Naive thymus-derived CD4-positive, alpha-beta T cell (primary cell): ENCODE data around the gene TSPOAP1. TPM values are rescaled to one million over a fixed set of nuclear protein-coding genes. Genes with fewer than 3 reads are reported as not detected.

ENCODE experiments used
- ATAC-seq: fragments of 150-1000 bp; cut with Tn5 transposase; 2 replicates; pipeline ENCODE4 v1.10.0; 2021; ENCODE audit warnings: mild to moderate bottlenecking, moderate library complexity
- CTCF ChIA-PET: fragments of 350-600 bp; sonication (Branson Sonifier 250); formaldehyde crosslinking; loops from one replicate; lab custom pipeline; 2021; ENCODE audit warnings: antibody characterized with exemption; lab: Charles Lee
- POLR2A ChIA-PET: fragments of 350-600 bp; sonication (Branson Sonifier 250); formaldehyde crosslinking; loops from one replicate; lab custom pipeline; 2021; ENCODE audit warnings: antibody characterized with exemption, inconsistent platforms; lab: Charles Lee
- DNase-seq, 9 donors: peaks; one replicate each; pipeline versions ENCODE4 v3.0.0 to v3.0.0-alpha.2; 2020 to 2022; ENCODE audit warnings: mixed read lengths in 1 of 9
- H3K27ac ChIP-seq: one replicate; pipeline ENCODE4 v1.7.0; 2013; ENCODE audit warnings: mild to moderate bottlenecking, low read depth, low read length, moderate library complexity
- H3K27me3 ChIP-seq, 2 donors: one replicate each; pipeline ENCODE4 v1.7.0; 2013; ENCODE audit warnings: low read length in 2 of 2, mild to moderate bottlenecking in 2 of 2, moderate library complexity in 2 of 2; ENCODE audit not compliant: control insufficient read depth in 2 of 2, insufficient read depth in 2 of 2
- H3K36me3 ChIP-seq, 3 experiments: 1 replicate in 2 of 3; 2 replicates in 1 of 3; pipeline ENCODE4 v1.7.0; 2013; ENCODE audit warnings: low read length in 3 of 3, mild to moderate bottlenecking in 3 of 3, moderate library complexity in 1 of 3; ENCODE audit not compliant: insufficient read depth in 3 of 3, control insufficient read depth in 2 of 3
- H3K4me1 ChIP-seq, 2 donors: one replicate each; pipeline ENCODE4 v1.7.0; 2013; ENCODE audit warnings: low read length in 2 of 2, mild to moderate bottlenecking in 2 of 2, moderate library complexity in 1 of 2; ENCODE audit not compliant: control insufficient read depth in 2 of 2, insufficient read depth in 2 of 2
- H3K4me3 ChIP-seq: 2 replicates; pipeline ENCODE4 v1.7.0; 2013; ENCODE audit warnings: mild to moderate bottlenecking, low read length
- H3K9me3 ChIP-seq, 3 experiments: 1 replicate in 2 of 3; 2 replicates in 1 of 3; pipeline ENCODE4 v1.7.0; 2013; ENCODE audit warnings: low read length in 3 of 3; ENCODE audit not compliant: control insufficient read depth in 2 of 3
- H3K27ac Mint-ChIP-seq, 9 donors: one replicate each; pipeline ENCODE4 v1.8.0; 2020 to 2022; ENCODE audit warnings: mixed read lengths in 9 of 9, mild to moderate bottlenecking in 8 of 9, moderate library complexity in 5 of 9, inconsistent platforms in 2 of 9
- H3K27me3 Mint-ChIP-seq, 5 donors: one replicate each; pipeline ENCODE4 v1.8.0; 2021 to 2022; ENCODE audit warnings: mixed read lengths in 5 of 5, mild to moderate bottlenecking in 1 of 5
- H3K36me3 Mint-ChIP-seq, 5 donors: one replicate each; pipeline ENCODE4 v1.8.0; 2020 to 2022; ENCODE audit warnings: mixed read lengths in 5 of 5, mild to moderate bottlenecking in 3 of 5, inconsistent platforms in 1 of 5
- H3K4me1 Mint-ChIP-seq, 7 donors: one replicate each; pipeline ENCODE4 v1.8.0; 2020 to 2022; ENCODE audit warnings: mixed read lengths in 7 of 7, mild to moderate bottlenecking in 3 of 7, inconsistent platforms in 1 of 7
- H3K4me3 Mint-ChIP-seq, 10 donors: one replicate each; pipeline ENCODE4 v1.8.0; 2020 to 2022; ENCODE audit warnings: mild to moderate bottlenecking in 10 of 10, mixed read lengths in 10 of 10, moderate library complexity in 6 of 10, inconsistent platforms in 2 of 10
- H3K9me3 Mint-ChIP-seq, 11 donors: one replicate each; pipeline ENCODE4 v1.8.0; 2020 to 2022; ENCODE audit warnings: mixed read lengths in 11 of 11, mild to moderate bottlenecking in 4 of 11, inconsistent platforms in 1 of 11, moderate library complexity in 1 of 11
- intact Hi-C, 2 donors: fragments of 100-400 bp; cut with micrococcal nuclease; formaldehyde crosslinking; loops; one replicate each; pipeline ENCODE4 v1.15.1; 2023
- polyA plus RNA-seq, 2 donors: library from polyadenylated mRNA; unstranded; fragments of 300-500 nt; fragmentation: Illumina TruSeq; gene quantifications; one replicate each; pipeline ENCODE4 v1.2.3, GENCODE V29; 2021
- total RNA-seq, 6 experiments: library from RNA in 5 of 6; stranded (reverse) in 5 of 6; gene quantifications; 1 replicate in 5 of 6; 2 replicates in 1 of 6; pipeline ENCODE4 v1.2.3 and lab custom pipeline; 2021 to 2026

Gene TSPOAP1
- total and polyA plus RNA-seq, 7 experiments from 2014 or later, result 0.20 to 62.5 (median 11.8) TPM

- no peak for ATAC-seq
- no peak overlapping the region for H3K27ac Mint-ChIP-seq
- H3K4me3 ChIP-seq, result no peak overlapping the region
Measured at GRCh38 chr17:58272367-58273280, 56.0 kb downstream of the TSPOAP1 start.

GRCh38 chr17:58271216-58271931 is 57.2 kb downstream of the TSPOAP1 start:
- DNase-seq, result no peak
- Mint-ChIP-seq H3K27me3 (peaks cover 3 to 13% (median 4%) of the 10 kb centered on the region in 5 donors), H3K4me1 (peaks cover 0 to 2% (median 0%) of the 10 kb centered on the region in 7 donors), H3K36me3 (no peaks in the 10 kb centered on the region), H3K27ac (no peak overlapping the region), H3K4me3 (no peak overlapping the region), H3K9me3 (peaks cover 0 to 2% (median 0%) of the 10 kb centered on the region in 11 donors)
- H3K36me3 ChIP-seq, result no peaks in the 10 kb centered on the region
- ChIA-PET POLR2A (no interaction called here), CTCF (interaction anchor here (0.6 kb wide), 1 partner anchor 1329 kb away, joined by 4 read pairs; no protein-coding TSS in a partner anchor)
- no peak overlapping the region for H3K4me3 ChIP-seq
- ATAC-seq, result no peak
- no peak overlapping the region for H3K27ac ChIP-seq
- intact Hi-C loops, result no loop called here
- H3K4me1 ChIP-seq, result no peaks in the 10 kb centered on the region
- H3K9me3 ChIP-seq, result no peaks in the 10 kb centered on the region
- no peaks in the 10 kb centered on the region for H3K27me3 ChIP-seq

More at GRCh38 chr17:58272367-58273280, 56.0 kb downstream of the TSPOAP1 start:
- Histone ChIP-seq H3K4me1 (no peaks in the 10 kb centered on the region), H3K27ac (no peak overlapping the region), H3K27me3 (no peaks in the 10 kb centered on the region), H3K9me3 (no peaks in the 10 kb centered on the region), H3K36me3 (no peaks in the 10 kb centered on the region)
- intact Hi-C loops, result no loop called here
- Mint-ChIP-seq H3K27me3 (peaks cover 0 to 9% (median 3%) of the 10 kb centered on the region in 5 donors), H3K4me3 (no peak overlapping the region), H3K36me3 (no peaks in the 10 kb centered on the region), H3K4me1 (peaks cover 0 to 2% (median 0%) of the 10 kb centered on the region in 7 donors), H3K9me3 (peaks cover 0 to 2% (median 0%) of the 10 kb centered on the region in 11 donors)
- no peak for DNase-seq
- ChIA-PET CTCF (interaction anchor here (0.5 kb wide), 1 partner anchor 339 kb away, joined by 4 read pairs; no protein-coding TSS in a partner anchor), POLR2A (no interaction called here)

- Mint-ChIP-seq H3K27ac (peak overlapping the region in 1 of 9 donors; percentile 55), H3K4me1 (peaks cover 0 to 2% (median 0%) of the 10 kb centered on the region in 7 donors), H3K27me3 (peaks cover 7 to 20% (median 12%) of the 10 kb centered on the region in 5 donors), H3K9me3 (peaks cover 0 to 2% (median 0%) of the 10 kb centered on the region in 11 donors), H3K36me3 (no peaks in the 10 kb centered on the region), H3K4me3 (no peak overlapping the region)
- H3K9me3 ChIP-seq, result no peaks in the 10 kb centered on the region
- POLR2A ChIA-PET, result no interaction called here
- H3K36me3 ChIP-seq, result no peaks in the 10 kb centered on the region
- CTCF ChIA-PET, result no interaction called here
- ATAC-seq (no peak), DNase-seq (no peak)
- H3K4me3 ChIP-seq, result no peak overlapping the region
- H3K4me1 ChIP-seq, result no peaks in the 10 kb centered on the region
- H3K27ac ChIP-seq, result no peak overlapping the region
- no peaks in the 10 kb centered on the region for H3K27me3 ChIP-seq
- intact Hi-C loops, result no loop called here
Measured at GRCh38 chr17:58270476-58271215, 57.9 kb downstream of the TSPOAP1 start.

GRCh38 chr17:58269557-58270291 is 58.9 kb downstream of the TSPOAP1 start:
- H3K27me3 Mint-ChIP-seq, result peaks cover 12 to 28% (median 19%) of the 10 kb centered on the region in 5 donors
- no peaks in the 10 kb centered on the region for H3K36me3 Mint-ChIP-seq
- CTCF ChIA-PET, result no interaction called here

GRCh38 chr17:58268774-58269556 is 59.6 kb downstream of the TSPOAP1 start:
- no peak for ATAC-seq
- peaks cover 0 to 2% (median 0%) of the 10 kb centered on the region in 11 donors for H3K9me3 Mint-ChIP-seq
- no peaks in the 10 kb centered on the region for H3K36me3 Mint-ChIP-seq
- Histone ChIP-seq H3K27ac (no peak overlapping the region), H3K4me1 (no peaks in the 10 kb centered on the region), H3K9me3 (no peaks in the 10 kb centered on the region), H3K27me3 (peaks cover 0 to 9% of the 10 kb centered on the region in 2 donors), H3K36me3 (no peaks in the 10 kb centered on the region), H3K4me3 (no peak overlapping the region)
- ChIA-PET POLR2A (no interaction called here), CTCF (no interaction called here)
- peaks cover 19 to 33% (median 26%) of the 10 kb centered on the region in 5 donors for H3K27me3 Mint-ChIP-seq
- peak in 1 of 9 donors; percentile 7 for DNase-seq
- H3K4me1 Mint-ChIP-seq, result no peaks in the 10 kb centered on the region
- intact Hi-C loops, result no loop called here
- H3K27ac Mint-ChIP-seq, result no peak overlapping the region
- no peak overlapping the region for H3K4me3 Mint-ChIP-seq

More at GRCh38 chr17:58269557-58270291, 58.9 kb downstream of the TSPOAP1 start:
- no peak overlapping the region for H3K4me3 ChIP-seq
- H3K27ac Mint-ChIP-seq, result no peak overlapping the region
- peaks cover 0 to 3% of the 10 kb centered on the region in 2 donors for H3K27me3 ChIP-seq
- no peaks in the 10 kb centered on the region for H3K36me3 ChIP-seq
- no peak overlapping the region for H3K4me3 Mint-ChIP-seq
- intact Hi-C loops, result no loop called here
- H3K4me1 ChIP-seq, result no peaks in the 10 kb centered on the region
- no peaks in the 10 kb centered on the region for H3K4me1 Mint-ChIP-seq
- DNase-seq (no peak), ATAC-seq (no peak)
- H3K9me3 Mint-ChIP-seq, result peaks cover 0 to 2% (median 0%) of the 10 kb centered on the region in 11 donors
- H3K27ac ChIP-seq, result no peak overlapping the region
- no peaks in the 10 kb centered on the region for H3K9me3 ChIP-seq
- POLR2A ChIA-PET, result no interaction called here
